Suprapubic skin (tissue), 4 donors: Measurements from ENCODE around the gene IKZF1. TPM values are rescaled to one million over a fixed set of nuclear protein-coding genes. Genes with fewer than 3 reads are reported as not detected.

ENCODE experiments used
- DNase-seq, 2 donors: peaks; one replicate each; pipeline ENCODE4 v3.0.0-alpha.2; 2019; ENCODE audit warnings: low spot score in 2 of 2
- H3K27ac ChIP-seq: fragments of 200-600 bp; sonication (generic); one replicate; pipeline ENCODE4 v1.5.1; 2019
- H3K27me3 ChIP-seq: fragments of 200-600 bp; sonication (generic); one replicate; pipeline ENCODE4 v1.5.1; 2019
- H3K36me3 ChIP-seq: fragments of 200-600 bp; sonication (generic); one replicate; pipeline ENCODE4 v1.5.1; 2019
- H3K4me1 ChIP-seq: fragments of 200-600 bp; sonication (generic); one replicate; pipeline ENCODE4 v1.5.1; 2019
- H3K4me3 ChIP-seq: fragments of 200-600 bp; sonication (generic); one replicate; pipeline ENCODE4 v1.5.1; 2019; ENCODE audit warnings: mild to moderate bottlenecking
- H3K9me3 ChIP-seq: fragments of 200-600 bp; sonication (generic); one replicate; pipeline ENCODE4 v1.5.1; 2019
- EP300 ChIP-seq: sonication (generic); formaldehyde crosslinking; IDR thresholded peaks from one replicate; pipeline ENCODE4 v1.6.1; 2017; ENCODE audit warnings: antibody characterized with exemption
- POLR2A ChIP-seq, 2 donors: fragments of 450-650 bp; IDR thresholded peaks; one replicate each; pipeline ENCODE4 v1.6.1; 2017; ENCODE audit warnings: antibody characterized with exemption in 2 of 2, mild to moderate bottlenecking in 2 of 2, moderate library complexity in 2 of 2
- POLR2AphosphoS5 ChIP-seq, 3 donors: sonication (generic); formaldehyde crosslinking; IDR thresholded peaks; one replicate each; pipeline ENCODE4 v1.6.1; 2017; ENCODE audit warnings: antibody characterized with exemption in 3 of 3
- WGBS: methylation state at CpG from one replicate; pipeline ENCODE4 v1.1.5; 2018; 5-methylcytosine and 5-hydroxymethylcytosine counted together
- total RNA-seq, 4 donors: library from RNA; depleted of rRNA; stranded (reverse); fragments of >200 nt; gene quantifications; one replicate each; pipeline ENCODE4 v1.1.0, GENCODE V29; 2016
- TF ChIP-seq, protein P1 (sequence below), 2 donors: fragments of 200-600 bp in 1 of 2; fragments of 450-650 bp in 1 of 2; sonication (generic) in 1 of 2; IDR thresholded peaks; one replicate each; pipeline ENCODE4 v1.5.1; 2016 to 2019; ENCODE audit warnings: antibody characterized with exemption in 2 of 2, mild to moderate bottlenecking in 1 of 2, moderate library complexity in 1 of 2

The IKZF1 gene
- total RNA-seq, 4 donors from 2014 or later: 3.2 to 17.5 (median 6.2) TPM

DNA sequence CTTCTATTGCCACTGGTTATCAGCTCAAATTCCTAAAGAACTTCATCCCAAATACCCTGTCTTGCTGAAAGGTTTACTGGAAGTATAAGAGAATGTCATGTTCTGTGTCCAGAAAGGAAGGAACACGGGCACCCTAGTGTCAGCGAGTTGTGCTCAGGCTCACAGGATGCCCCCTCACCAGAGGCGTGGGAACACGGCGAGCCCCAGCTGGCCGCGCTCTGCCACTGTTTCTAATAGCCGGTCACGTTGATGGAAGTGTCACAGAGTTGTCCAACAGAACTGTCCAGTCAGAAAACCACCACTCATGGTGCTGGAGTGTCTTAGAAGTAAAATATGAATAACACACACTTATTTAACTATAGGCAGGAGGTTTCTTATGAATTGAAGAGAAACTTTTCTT lies 72.8 kb downstream of the IKZF1 start:
- H3K9me3 ChIP-seq: no peaks in the 10 kb centered on the region
- TF ChIP-seq POLR2A (IDR thresholded peaks at IDR 0.05) (no peak), EP300 (no peak), POLR2AphosphoS5 (IDR thresholded peaks at IDR 0.05) (no peak)
- TF ChIP-seq, protein P1, sequence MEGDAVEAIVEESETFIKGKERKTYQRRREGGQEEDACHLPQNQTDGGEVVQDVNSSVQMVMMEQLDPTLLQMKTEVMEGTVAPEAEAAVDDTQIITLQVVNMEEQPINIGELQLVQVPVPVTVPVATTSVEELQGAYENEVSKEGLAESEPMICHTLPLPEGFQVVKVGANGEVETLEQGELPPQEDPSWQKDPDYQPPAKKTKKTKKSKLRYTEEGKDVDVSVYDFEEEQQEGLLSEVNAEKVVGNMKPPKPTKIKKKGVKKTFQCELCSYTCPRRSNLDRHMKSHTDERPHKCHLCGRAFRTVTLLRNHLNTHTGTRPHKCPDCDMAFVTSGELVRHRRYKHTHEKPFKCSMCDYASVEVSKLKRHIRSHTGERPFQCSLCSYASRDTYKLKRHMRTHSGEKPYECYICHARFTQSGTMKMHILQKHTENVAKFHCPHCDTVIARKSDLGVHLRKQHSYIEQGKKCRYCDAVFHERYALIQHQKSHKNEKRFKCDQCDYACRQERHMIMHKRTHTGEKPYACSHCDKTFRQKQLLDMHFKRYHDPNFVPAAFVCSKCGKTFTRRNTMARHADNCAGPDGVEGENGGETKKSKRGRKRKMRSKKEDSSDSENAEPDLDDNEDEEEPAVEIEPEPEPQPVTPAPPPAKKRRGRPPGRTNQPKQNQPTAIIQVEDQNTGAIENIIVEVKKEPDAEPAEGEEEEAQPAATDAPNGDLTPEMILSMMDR (IDR thresholded peaks at IDR 0.05): no peak
- H3K4me1 ChIP-seq: no peaks in the 10 kb centered on the region
- no peak overlapping the region for H3K27ac ChIP-seq
- DNase-seq: no peak
- H3K27me3 ChIP-seq: no peaks in the 10 kb centered on the region
- H3K36me3 ChIP-seq: no peaks in the 10 kb centered on the region
- 91% methylated on average over 9 of the region's 9 CpGs for WGBS
- no peak overlapping the region for H3K4me3 ChIP-seq

DNA sequence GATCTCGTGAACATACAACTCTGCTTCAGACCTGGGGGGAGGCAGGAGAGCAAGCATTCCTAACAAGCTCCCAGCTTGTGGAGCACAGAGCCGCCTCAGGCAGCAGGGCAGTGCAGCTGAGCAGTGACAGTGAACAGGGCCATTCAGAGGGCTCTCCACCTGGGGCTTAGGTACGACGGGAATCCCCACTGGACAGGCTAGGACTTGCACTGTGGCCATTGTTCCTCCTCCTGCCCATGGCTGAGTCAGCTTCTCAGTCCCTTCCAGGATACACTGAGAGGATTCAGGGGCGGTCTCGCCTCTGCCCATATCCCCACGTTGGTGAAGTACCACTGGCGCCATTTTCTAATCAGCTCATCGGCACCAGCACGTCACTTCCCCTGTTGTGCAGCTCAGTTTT lies 74.6 kb downstream of the IKZF1 start:
- DNase-seq: no peak
- Histone ChIP-seq H3K27ac (no peak overlapping the region), H3K4me3 (no peak overlapping the region), H3K27me3 (no peaks in the 10 kb centered on the region), H3K9me3 (no peaks in the 10 kb centered on the region), H3K36me3 (no peaks in the 10 kb centered on the region), H3K4me1 (no peaks in the 10 kb centered on the region)
- WGBS: 33% methylated on average over 10 of the region's 10 CpGs
- no peak for TF ChIP-seq POLR2A (IDR thresholded peaks at IDR 0.05)

DNA sequence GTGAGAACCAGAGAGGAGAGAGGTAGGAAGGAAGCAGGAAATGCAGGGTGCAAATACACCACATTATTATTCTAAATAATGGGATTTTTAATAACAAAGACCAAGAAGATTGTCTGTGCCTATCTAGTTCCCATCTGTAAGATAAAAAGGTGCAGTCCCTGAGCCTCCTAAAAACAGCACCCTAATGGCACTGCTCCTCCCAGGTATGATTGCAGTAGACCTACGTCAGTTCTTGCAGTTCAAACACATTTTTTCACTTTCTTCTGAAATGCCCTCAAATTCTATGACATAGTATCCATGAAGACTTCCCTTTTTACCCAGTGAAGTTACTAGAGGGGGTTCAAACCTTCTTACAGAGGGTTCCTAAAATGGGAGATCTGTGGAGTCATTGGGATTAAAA lies 75.0 kb downstream of the IKZF1 start:
- no peaks in the 10 kb centered on the region for H3K27me3 ChIP-seq
- no peaks in the 10 kb centered on the region for H3K9me3 ChIP-seq
- H3K36me3 ChIP-seq: no peaks in the 10 kb centered on the region
- TF ChIP-seq, protein P1 (IDR thresholded peaks at IDR 0.05): no peak
- no peak for TF ChIP-seq POLR2AphosphoS5 (IDR thresholded peaks at IDR 0.05)
- no peak for TF ChIP-seq POLR2A (IDR thresholded peaks at IDR 0.05)
- TF ChIP-seq EP300: no peak
- DNase-seq: no peak
- H3K4me1 ChIP-seq: no peaks in the 10 kb centered on the region
- H3K27ac ChIP-seq: no peak overlapping the region
- H3K4me3 ChIP-seq: no peak overlapping the region
- WGBS: 85% methylated on average over 1 of the region's 1 CpG

DNA sequence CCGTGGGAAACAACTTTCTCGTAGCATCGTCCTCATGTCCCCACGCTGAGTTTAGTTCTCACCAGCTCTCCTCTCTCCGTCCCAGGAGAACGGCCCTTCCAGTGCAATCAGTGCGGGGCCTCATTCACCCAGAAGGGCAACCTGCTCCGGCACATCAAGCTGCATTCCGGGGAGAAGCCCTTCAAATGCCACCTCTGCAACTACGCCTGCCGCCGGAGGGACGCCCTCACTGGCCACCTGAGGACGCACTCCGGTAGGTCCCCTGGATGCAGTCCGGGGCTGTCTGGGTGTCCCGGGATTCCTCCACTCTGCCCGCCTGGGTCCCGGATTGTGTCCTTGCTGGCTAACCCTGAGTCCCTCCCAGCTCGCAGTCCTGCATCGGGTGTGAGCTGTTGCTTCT lies 77.9 kb downstream of the IKZF1 start:
- TF ChIP-seq POLR2AphosphoS5 (IDR thresholded peaks at IDR 0.05): no peak
- no peak for TF ChIP-seq EP300
- TF ChIP-seq, protein P1 (IDR thresholded peaks at IDR 0.05): no peak
- TF ChIP-seq POLR2A (IDR thresholded peaks at IDR 0.05): no peak

DNA sequence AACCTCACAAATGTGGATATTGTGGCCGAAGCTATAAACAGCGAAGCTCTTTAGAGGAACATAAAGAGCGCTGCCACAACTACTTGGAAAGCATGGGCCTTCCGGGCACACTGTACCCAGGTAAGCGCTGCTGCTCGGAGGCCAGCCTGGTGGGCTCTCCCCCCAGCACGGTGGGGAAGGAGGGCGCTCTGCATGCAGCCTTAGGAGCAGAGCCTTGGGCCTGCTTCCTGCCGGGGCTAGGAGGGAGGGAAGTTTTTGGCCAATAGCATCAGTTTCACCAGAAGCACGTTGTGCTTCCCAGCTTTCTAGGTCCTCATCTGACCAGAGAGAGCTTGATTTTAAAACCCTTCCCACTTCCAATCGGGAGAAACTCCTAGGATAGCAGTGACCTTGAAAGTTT lies 82.8 kb downstream of the IKZF1 start:
- no peak for DNase-seq
- Histone ChIP-seq H3K4me1 (no peaks in the 10 kb centered on the region), H3K27me3 (no peaks in the 10 kb centered on the region), H3K9me3 (no peaks in the 10 kb centered on the region), H3K4me3 (no peak overlapping the region), H3K27ac (no peak overlapping the region), H3K36me3 (no peaks in the 10 kb centered on the region)
- TF ChIP-seq POLR2A (IDR thresholded peaks at IDR 0.05) (no peak), POLR2AphosphoS5 (IDR thresholded peaks at IDR 0.05) (no peak), EP300 (no peak)
- TF ChIP-seq, protein P1 (IDR thresholded peaks at IDR 0.05): no peak
- WGBS: 65% methylated on average over 8 of the region's 11 CpGs

More for the DNA sequence above, 77.9 kb downstream of the IKZF1 start:
- DNase-seq: no peak
- no peaks in the 10 kb centered on the region for H3K4me1 ChIP-seq
- WGBS: 87% methylated on average over 21 of the region's 21 CpGs
- H3K36me3 ChIP-seq: no peaks in the 10 kb centered on the region
- H3K27me3 ChIP-seq: no peaks in the 10 kb centered on the region
- H3K9me3 ChIP-seq: no peaks in the 10 kb centered on the region
- no peak overlapping the region for H3K4me3 ChIP-seq
- no peak overlapping the region for H3K27ac ChIP-seq

DNA sequence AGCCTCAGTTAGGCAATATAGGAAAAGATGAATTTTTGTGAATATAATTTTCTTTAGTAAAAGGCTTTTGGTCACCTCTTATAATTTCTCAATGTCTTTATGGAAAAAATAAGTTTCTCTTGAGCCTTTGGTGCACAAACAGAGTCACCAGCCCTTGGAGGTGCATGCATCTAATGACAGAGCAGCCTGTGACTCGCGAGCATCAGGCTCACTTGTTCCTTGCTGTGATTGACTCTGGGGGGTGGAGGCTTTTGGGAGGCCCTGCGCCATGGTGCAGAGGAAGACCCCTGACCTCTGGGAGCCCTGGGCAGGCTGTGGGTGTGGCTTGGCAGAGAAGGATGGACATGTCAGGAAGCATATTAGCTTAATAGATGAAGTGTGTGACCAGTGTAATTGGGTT lies 85.4 kb downstream of the IKZF1 start:
- H3K9me3 ChIP-seq: no peaks in the 10 kb centered on the region
- no peak for DNase-seq
- no peak for TF ChIP-seq POLR2A (IDR thresholded peaks at IDR 0.05)
- no peak for TF ChIP-seq POLR2AphosphoS5 (IDR thresholded peaks at IDR 0.05)
- TF ChIP-seq, protein P1 (IDR thresholded peaks at IDR 0.05): no peak
- TF ChIP-seq EP300: no peak
- WGBS: 81% methylated on average over 3 of the region's 3 CpGs
- no peaks in the 10 kb centered on the region for H3K27me3 ChIP-seq
- H3K27ac ChIP-seq: no peak overlapping the region
- no peaks in the 10 kb centered on the region for H3K36me3 ChIP-seq
- no peak overlapping the region for H3K4me3 ChIP-seq
- H3K4me1 ChIP-seq: no peaks in the 10 kb centered on the region
